CD8-positive, alpha-beta memory T cell (primary cell): Measurements from ENCODE around the gene RCAN2. TPM values are rescaled to one million over a fixed set of nuclear protein-coding genes. Genes with fewer than 3 reads are reported as not detected.

ENCODE experiments used
- CTCF ChIA-PET: fragments of 350-600 bp; sonication (Branson Sonifier 250); formaldehyde crosslinking; loops from one replicate; lab custom pipeline; 2021; ENCODE audit warnings: antibody characterized with exemption; lab: Charles Lee
- POLR2A ChIA-PET: fragments of 350-600 bp; sonication (Branson Sonifier 250); formaldehyde crosslinking; loops from one replicate; lab custom pipeline; 2021; ENCODE audit warnings: antibody characterized with exemption; lab: Charles Lee
- DNase-seq, 5 donors: peaks; one replicate each; pipeline versions ENCODE4 v3.0.0 to v3.0.0-alpha.2; 2020 to 2022; ENCODE audit warnings: mixed read lengths in 1 of 5
- H3K27ac ChIP-seq: one replicate; pipeline ENCODE4 v1.7.0; 2013; ENCODE audit warnings: low read depth, mild to moderate bottlenecking, low read length, moderate library complexity
- H3K27me3 ChIP-seq: 2 replicates; pipeline ENCODE4 v1.7.0; 2013; ENCODE audit warnings: low read length, mild to moderate bottlenecking; ENCODE audit not compliant: insufficient read depth, poor library complexity, severe bottlenecking
- H3K36me3 ChIP-seq: 2 replicates; pipeline ENCODE4 v1.7.0; 2013; ENCODE audit warnings: mild to moderate bottlenecking, low read length, moderate library complexity; ENCODE audit not compliant: insufficient read depth
- H3K4me1 ChIP-seq: 2 replicates; pipeline ENCODE4 v1.7.0; 2013; ENCODE audit warnings: mild to moderate bottlenecking, low read length, moderate library complexity; ENCODE audit not compliant: insufficient read depth
- H3K4me3 ChIP-seq: 2 replicates; pipeline ENCODE4 v1.7.0; 2013; ENCODE audit warnings: mild to moderate bottlenecking, low read length
- H3K9me3 ChIP-seq: 2 replicates; pipeline ENCODE4 v1.7.0; 2013; ENCODE audit warnings: mild to moderate bottlenecking, low read length
- H3K27ac Mint-ChIP-seq, 8 donors: one replicate each; pipeline ENCODE4 v1.8.0; 2020 to 2021; ENCODE audit warnings: mixed read lengths in 8 of 8, mild to moderate bottlenecking in 6 of 8, inconsistent platforms in 3 of 8, moderate library complexity in 3 of 8
- H3K27me3 Mint-ChIP-seq, 2 donors: one replicate each; pipeline ENCODE4 v1.8.0; 2020 to 2021; ENCODE audit warnings: mixed read lengths in 2 of 2, mild to moderate bottlenecking in 1 of 2, moderate library complexity in 1 of 2
- H3K36me3 Mint-ChIP-seq, 3 donors: one replicate each; pipeline ENCODE4 v1.8.0; 2020 to 2021; ENCODE audit warnings: mixed read lengths in 3 of 3, inconsistent platforms in 1 of 3, mild to moderate bottlenecking in 1 of 3
- H3K4me1 Mint-ChIP-seq, 3 donors: one replicate each; pipeline ENCODE4 v1.8.0; 2020 to 2021; ENCODE audit warnings: mixed read lengths in 3 of 3, inconsistent platforms in 1 of 3, mild to moderate bottlenecking in 1 of 3
- H3K4me3 Mint-ChIP-seq, 7 donors: one replicate each; pipeline ENCODE4 v1.8.0; 2020 to 2021; ENCODE audit warnings: mixed read lengths in 7 of 7, mild to moderate bottlenecking in 6 of 7, moderate library complexity in 4 of 7, inconsistent platforms in 2 of 7
- H3K9me3 Mint-ChIP-seq, 5 donors: one replicate each; pipeline ENCODE4 v1.8.0; 2020 to 2022; ENCODE audit warnings: mixed read lengths in 5 of 5, mild to moderate bottlenecking in 3 of 5, moderate library complexity in 2 of 5, inconsistent platforms in 1 of 5
- polyA plus RNA-seq: library from polyadenylated mRNA; unstranded; fragments of 300-500 nt; fragmentation: Illumina TruSeq; gene quantifications from one replicate; pipeline ENCODE4 v1.2.3, GENCODE V29; 2021
- total RNA-seq, 2 experiments: library from RNA; stranded (reverse); gene quantifications; one replicate each; pipeline ENCODE4 v1.2.3, GENCODE V29; 2021

RCAN2 gene
- total and polyA plus RNA-seq, 3 experiments from 2014 or later = 0.48 to 0.82 (median 0.49) TPM

DNA sequence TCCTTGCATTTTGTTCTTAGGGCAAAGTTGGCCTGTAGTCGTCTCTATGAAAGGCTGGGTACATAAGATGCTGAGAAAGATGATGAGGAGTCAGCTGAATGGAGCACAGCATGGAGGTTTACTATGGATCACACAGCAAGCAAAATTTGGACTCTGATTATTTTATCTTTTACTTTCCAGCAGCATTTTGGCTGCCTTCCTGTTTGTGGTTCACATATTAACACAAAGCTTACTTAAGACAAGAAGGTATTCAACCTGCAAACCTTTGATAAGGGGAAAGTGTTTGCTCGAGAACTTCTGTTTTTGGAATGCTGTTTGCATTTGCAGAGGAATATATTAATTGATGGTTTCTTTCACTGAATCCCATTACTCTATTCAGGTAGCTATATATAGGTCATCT, 217.3 kb downstream of the RCAN2 start:
- no peak for DNase-seq
- Histone ChIP-seq H3K27me3 (no peaks in the 10 kb centered on the region), H3K27ac (no peak overlapping the region), H3K36me3 (no peaks in the 10 kb centered on the region), H3K9me3 (no peaks in the 10 kb centered on the region), H3K4me3 (no peak overlapping the region), H3K4me1 (no peaks in the 10 kb centered on the region)
- Mint-ChIP-seq H3K27me3 (peaks cover 0 to 4% of the 10 kb centered on the region in 2 donors), H3K27ac (no peak overlapping the region), H3K4me1 (peaks cover 0 to 4% (median 2%) of the 10 kb centered on the region in 3 donors), H3K9me3 (no peaks in the 10 kb centered on the region), H3K4me3 (no peak overlapping the region), H3K36me3 (no peaks in the 10 kb centered on the region)
- ChIA-PET CTCF (no interaction called here), POLR2A (no interaction called here)

- Mint-ChIP-seq H3K27ac (no peak overlapping the region), H3K9me3 (no peaks in the 10 kb centered on the region), H3K4me3 (no peak overlapping the region), H3K27me3 (peaks cover 0 to 4% of the 10 kb centered on the region in 2 donors), H3K4me1 (peaks cover 0 to 4% (median 2%) of the 10 kb centered on the region in 3 donors), H3K36me3 (no peaks in the 10 kb centered on the region)
- no peaks in the 10 kb centered on the region for H3K9me3 ChIP-seq
- no peaks in the 10 kb centered on the region for H3K27me3 ChIP-seq
- ChIA-PET POLR2A (no interaction called here), CTCF (no interaction called here)
- H3K36me3 ChIP-seq = no peaks in the 10 kb centered on the region
- no peak for DNase-seq
- no peaks in the 10 kb centered on the region for H3K4me1 ChIP-seq
- H3K4me3 ChIP-seq = no peak overlapping the region
- H3K27ac ChIP-seq = no peak overlapping the region
Observed at GRCh38 chr6:46271728-46272127, 219.5 kb downstream of the RCAN2 start.

GRCh38 chr6:46271107-46271506, 220.1 kb downstream of the RCAN2 start:
- Histone ChIP-seq H3K27me3 (no peaks in the 10 kb centered on the region), H3K9me3 (no peaks in the 10 kb centered on the region), H3K4me3 (no peak overlapping the region), H3K36me3 (no peaks in the 10 kb centered on the region), H3K27ac (no peak overlapping the region), H3K4me1 (no peaks in the 10 kb centered on the region)
- no peak for DNase-seq
- Mint-ChIP-seq H3K27ac (no peak overlapping the region), H3K4me3 (no peak overlapping the region), H3K4me1 (peaks cover 0 to 4% (median 2%) of the 10 kb centered on the region in 3 donors), H3K9me3 (no peaks in the 10 kb centered on the region), H3K36me3 (no peaks in the 10 kb centered on the region), H3K27me3 (peaks cover 1 to 4% of the 10 kb centered on the region in 2 donors)
- ChIA-PET CTCF (no interaction called here), POLR2A (no interaction called here)

DNA sequence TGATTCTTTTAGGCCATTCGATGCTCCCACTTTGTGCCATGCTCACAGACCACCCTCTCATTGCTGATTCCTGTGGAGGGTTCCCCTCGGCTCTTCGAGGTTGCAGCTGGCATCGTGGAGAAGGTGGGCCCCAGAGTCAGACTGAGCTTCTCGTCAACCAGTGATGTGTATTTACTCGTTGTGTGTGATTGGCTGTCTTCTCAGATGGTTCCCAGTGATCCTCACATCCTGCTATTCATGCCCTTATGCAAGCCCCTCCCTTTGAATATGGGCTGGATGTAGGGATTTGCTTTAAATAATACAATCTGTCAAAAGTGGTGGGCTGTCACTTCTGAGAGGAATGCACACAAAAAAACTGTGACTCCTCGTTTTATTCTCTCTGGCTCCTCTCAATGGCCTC, 220.9 kb downstream of the RCAN2 start:
- Histone ChIP-seq H3K4me1 (no peaks in the 10 kb centered on the region), H3K36me3 (no peaks in the 10 kb centered on the region), H3K9me3 (no peaks in the 10 kb centered on the region), H3K4me3 (no peak overlapping the region), H3K27me3 (no peaks in the 10 kb centered on the region), H3K27ac (no peak overlapping the region)
- no peak overlapping the region for H3K27ac Mint-ChIP-seq
- no peak for DNase-seq
- ChIA-PET CTCF (no interaction called here), POLR2A (no interaction called here)
- H3K27me3 Mint-ChIP-seq = peaks cover 0 to 1% of the 10 kb centered on the region in 2 donors
- H3K4me1 Mint-ChIP-seq = peaks cover 0 to 4% (median 2%) of the 10 kb centered on the region in 3 donors
- H3K9me3 Mint-ChIP-seq = no peaks in the 10 kb centered on the region
- no peaks in the 10 kb centered on the region for H3K36me3 Mint-ChIP-seq
- no peak overlapping the region for H3K4me3 Mint-ChIP-seq

GRCh38 chr6:46269447-46270229, 221.6 kb downstream of the RCAN2 start:
- no peak overlapping the region for H3K27ac ChIP-seq
- no peaks in the 10 kb centered on the region for H3K4me1 ChIP-seq
- ChIA-PET CTCF (no interaction called here), POLR2A (no interaction called here)
- Mint-ChIP-seq H3K4me3 (no peak overlapping the region), H3K27ac (no peak overlapping the region), H3K27me3 (peaks cover 0 to 1% of the 10 kb centered on the region in 2 donors), H3K4me1 (peaks cover 0 to 4% (median 2%) of the 10 kb centered on the region in 3 donors), H3K9me3 (no peaks in the 10 kb centered on the region), H3K36me3 (no peaks in the 10 kb centered on the region)
- no peaks in the 10 kb centered on the region for H3K9me3 ChIP-seq
- DNase-seq = no peak
- H3K4me3 ChIP-seq = no peak overlapping the region
- H3K27me3 ChIP-seq = no peaks in the 10 kb centered on the region
- H3K36me3 ChIP-seq = no peaks in the 10 kb centered on the region

DNA sequence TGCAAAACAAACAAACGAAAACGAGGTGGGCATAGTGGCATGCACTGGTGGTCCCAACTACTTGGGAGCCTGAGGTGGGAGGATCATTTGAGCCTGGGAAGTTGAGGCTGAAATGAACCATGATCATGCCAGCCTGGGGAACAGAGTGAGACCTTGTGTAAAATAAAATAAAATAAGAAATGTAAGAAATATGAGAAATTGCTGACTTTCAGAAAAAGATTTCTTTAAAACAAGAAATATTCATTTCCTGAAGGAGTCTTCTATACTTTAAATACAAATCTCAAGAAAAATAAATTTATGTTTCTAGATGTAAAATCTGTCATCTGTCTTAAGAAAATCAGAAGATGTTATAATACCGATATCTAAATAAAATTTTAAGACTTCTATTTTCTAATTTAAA, 223.7 kb downstream of the RCAN2 start:
- H3K27ac Mint-ChIP-seq = no peak overlapping the region
- H3K4me3 Mint-ChIP-seq = no peak overlapping the region
- H3K4me1 ChIP-seq = no peaks in the 10 kb centered on the region
- ChIA-PET CTCF (no interaction called here), POLR2A (no interaction called here)
- H3K36me3 ChIP-seq = no peaks in the 10 kb centered on the region
- no peaks in the 10 kb centered on the region for H3K27me3 ChIP-seq
- H3K27me3 Mint-ChIP-seq = peaks cover 0 to 1% of the 10 kb centered on the region in 2 donors
- no peaks in the 10 kb centered on the region for H3K9me3 Mint-ChIP-seq
- H3K9me3 ChIP-seq = no peaks in the 10 kb centered on the region
- H3K36me3 Mint-ChIP-seq = no peaks in the 10 kb centered on the region
- H3K27ac ChIP-seq = no peak overlapping the region
- H3K4me3 ChIP-seq = no peak overlapping the region
- H3K4me1 Mint-ChIP-seq = no peaks in the 10 kb centered on the region
- DNase-seq = no peak

DNA sequence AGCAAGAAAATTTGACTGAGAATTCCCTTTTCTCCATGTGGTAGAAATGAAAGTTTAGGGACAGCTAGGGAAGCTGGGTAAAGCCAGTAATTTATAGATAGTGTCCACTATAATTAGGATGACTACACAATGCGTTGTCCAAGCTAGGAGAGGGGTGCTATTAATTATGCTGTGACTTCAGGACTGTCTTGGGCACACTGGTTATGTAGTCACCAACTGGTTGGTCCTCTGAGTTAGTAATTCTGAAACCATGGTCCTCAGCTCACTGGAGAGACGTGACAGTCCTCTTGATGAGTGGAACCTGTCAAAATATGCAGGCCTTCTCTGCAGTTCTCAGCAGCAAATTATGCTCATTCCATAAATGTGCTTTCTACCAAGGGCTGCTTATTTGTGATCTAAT, 225.9 kb downstream of the RCAN2 start:
- CTCF ChIA-PET = no interaction called here
- no peaks in the 10 kb centered on the region for H3K36me3 Mint-ChIP-seq

DNA sequence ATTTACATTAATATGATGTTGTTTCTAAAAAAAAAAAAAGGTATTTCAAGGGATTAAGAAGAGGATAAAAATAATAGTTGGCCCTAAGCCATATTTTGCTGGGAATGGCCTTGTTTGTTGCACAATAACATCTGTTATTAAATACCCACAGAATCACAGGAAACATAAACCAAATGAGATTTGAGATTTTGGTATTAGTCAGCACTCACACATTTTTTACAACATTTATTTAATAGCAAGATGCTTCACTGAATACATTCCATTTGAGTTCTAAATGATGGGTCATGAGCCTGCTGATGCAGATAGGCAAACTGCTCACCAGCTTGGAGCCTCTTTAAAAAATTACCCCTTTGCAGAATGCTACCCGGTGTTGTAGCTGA, 227.6 kb downstream of the RCAN2 start:
- ChIA-PET CTCF (no interaction called here), POLR2A (no interaction called here)
- no peaks in the 10 kb centered on the region for H3K36me3 Mint-ChIP-seq
- no peaks in the 10 kb centered on the region for H3K9me3 Mint-ChIP-seq
- no peak for DNase-seq
- Histone ChIP-seq H3K4me3 (no peak overlapping the region), H3K27ac (no peak overlapping the region), H3K27me3 (no peaks in the 10 kb centered on the region), H3K9me3 (no peaks in the 10 kb centered on the region), H3K36me3 (no peaks in the 10 kb centered on the region), H3K4me1 (no peaks in the 10 kb centered on the region)
- H3K27me3 Mint-ChIP-seq = peaks cover 0 to 4% of the 10 kb centered on the region in 2 donors
- no peak overlapping the region for H3K27ac Mint-ChIP-seq
- H3K4me1 Mint-ChIP-seq = no peaks in the 10 kb centered on the region
- H3K4me3 Mint-ChIP-seq = no peak overlapping the region

More for the DNA sequence above, 225.9 kb downstream of the RCAN2 start:
- Mint-ChIP-seq H3K9me3 (no peaks in the 10 kb centered on the region), H3K4me1 (no peaks in the 10 kb centered on the region), H3K27ac (no peak overlapping the region), H3K27me3 (peaks cover 0 to 4% of the 10 kb centered on the region in 2 donors), H3K4me3 (no peak overlapping the region)
- Histone ChIP-seq H3K4me1 (no peaks in the 10 kb centered on the region), H3K27ac (no peak overlapping the region), H3K27me3 (no peaks in the 10 kb centered on the region), H3K36me3 (no peaks in the 10 kb centered on the region), H3K9me3 (no peaks in the 10 kb centered on the region), H3K4me3 (no peak overlapping the region)
- DNase-seq = no peak
- POLR2A ChIA-PET = no interaction called here
